PFSK-1 (cell line): ENCODE data around the gene ARL15.

Experiments used
- FOXP2 ChIP-seq: optimal IDR thresholded peaks from 2 replicates; pipeline ENCODE3; 2011; ENCODE audit warnings: borderline replicate concordance, control low read depth, inconsistent platforms; ENCODE audit not compliant: insufficient read depth; ENCODE audit errors: extremely low read length, extremely low read depth
- POLR2AphosphoS5 ChIP-seq: IDR thresholded peaks from 2 replicates; pipeline ENCODE4 v1.6.1; 2012; ENCODE audit warnings: low read depth, mild to moderate bottlenecking, control low read depth, low read length, moderate library complexity
- REST ChIP-seq, 2 experiments: IDR thresholded peaks; 2 replicates each; pipeline versions ENCODE4 v1.6.1 to v1.8.0; 2011 to 2012; ENCODE audit warnings: low read depth in 2 of 2, low read length in 2 of 2, control low read depth in 1 of 2, inconsistent platforms in 1 of 2, mild to moderate bottlenecking in 1 of 2, moderate library complexity in 1 of 2; ENCODE audit not compliant: insufficient read depth in 1 of 2
- SIN3A ChIP-seq: IDR thresholded peaks from 2 replicates; pipeline ENCODE4 v1.6.1; 2012; ENCODE audit warnings: mild to moderate bottlenecking, low read length, moderate library complexity, borderline replicate concordance; ENCODE audit not compliant: insufficient read depth
- TAF1 ChIP-seq: IDR thresholded peaks from 2 replicates; pipeline ENCODE4 v1.6.1; 2012; ENCODE audit warnings: low read length, control low read depth, borderline replicate concordance; ENCODE audit not compliant: insufficient read depth

GRCh38 chr5:54273715-54274114 lies 36.7 kb downstream of the ARL15 start:
- TF ChIP-seq TAF1 (no peak), POLR2AphosphoS5 (no peak), REST (IDR thresholded peaks at IDR 0.05; ENCODE audit: insufficient read depth in 1 of 2, low read depth in 2 of 2, low read length in 2 of 2) (no peak), SIN3A (no peak), FOXP2 (no peak)
